IPS-20b (cell line): ENCODE measurements around the gene ITCH.
"Not testable (repeated sequence)": the region's sequence is repeated elsewhere in the genome, so short reads cannot be mapped to it uniquely, and the experiment has no call there.

Experiments used
- H3K27ac ChIP-seq: one replicate; pipeline ENCODE4 v1.5.1; 2013; ENCODE audit warnings: low read length
- H3K27me3 ChIP-seq: 2 replicates; pipeline ENCODE4 v1.6.1; 2013; ENCODE audit warnings: mild to moderate bottlenecking, low read length, inconsistent platforms; ENCODE audit not compliant: insufficient read depth
- H3K36me3 ChIP-seq: 2 replicates; pipeline ENCODE4 v1.6.1; 2013; ENCODE audit warnings: low read depth, mild to moderate bottlenecking, inconsistent platforms, low read length, moderate library complexity; ENCODE audit not compliant: insufficient read depth
- H3K4me1 ChIP-seq: 2 replicates; pipeline ENCODE4 v1.6.1; 2013; ENCODE audit warnings: mild to moderate bottlenecking, control low read depth, inconsistent platforms, low read length, moderate library complexity; ENCODE audit not compliant: insufficient read depth
- H3K4me3 ChIP-seq: 2 replicates; pipeline ENCODE4 v1.5.1; 2013; ENCODE audit warnings: mild to moderate bottlenecking, low read length, inconsistent platforms
- H3K9ac ChIP-seq: 2 replicates; pipeline ENCODE4 v1.6.1; 2013; ENCODE audit warnings: low read depth, mild to moderate bottlenecking, inconsistent platforms, low read length, moderate library complexity
- H3K9me3 ChIP-seq: 2 replicates; pipeline ENCODE4 v1.6.1; 2013; ENCODE audit warnings: mild to moderate bottlenecking, low read depth, low read length, inconsistent platforms; ENCODE audit not compliant: insufficient read depth

The ITCH gene

GRCh38 chr20:34483585-34484220 is 120.6 kb downstream of the ITCH start:
- H3K9me3 ChIP-seq, H3K4me1 ChIP-seq, H3K27ac ChIP-seq, H3K9ac ChIP-seq, H3K27me3 ChIP-seq, H3K4me3 ChIP-seq: not testable (repeated sequence)
- H3K36me3 ChIP-seq: peaks cover 87% of the 10 kb centered on the region

GRCh38 chr20:34485068-34485634 is 122.1 kb downstream of the ITCH start:
- no peak overlapping the region for H3K4me3 ChIP-seq
- H3K27ac ChIP-seq: no peak overlapping the region
- no peaks in the 10 kb centered on the region for H3K27me3 ChIP-seq
- no peak overlapping the region for H3K9ac ChIP-seq
- peaks cover 3% of the 10 kb centered on the region; the same call in 1 of the 2 replicates for H3K9me3 ChIP-seq
- H3K36me3 ChIP-seq: peaks cover 85% of the 10 kb centered on the region
- H3K4me1 ChIP-seq: no peaks in the 10 kb centered on the region

GRCh38 chr20:34491226-34491931 is 128.3 kb downstream of the ITCH start:
- no peak overlapping the region for H3K4me3 ChIP-seq
- H3K9me3 ChIP-seq: no peaks in the 10 kb centered on the region
- no peak overlapping the region for H3K9ac ChIP-seq
- H3K27ac ChIP-seq: no peak overlapping the region
- H3K4me1 ChIP-seq: no peaks in the 10 kb centered on the region
- H3K27me3 ChIP-seq: no peaks in the 10 kb centered on the region
- peaks cover 85% of the 10 kb centered on the region for H3K36me3 ChIP-seq

- Histone ChIP-seq H3K4me1 (no peaks in the 10 kb centered on the region), H3K9me3 (no peaks in the 10 kb centered on the region), H3K36me3 (peaks cover 90% of the 10 kb centered on the region), H3K27ac (no peak overlapping the region), H3K27me3 (no peaks in the 10 kb centered on the region), H3K9ac (no peak overlapping the region), H3K4me3 (no peak overlapping the region)
Observed at GRCh38 chr20:34491932-34492509, 128.9 kb downstream of the ITCH start.

- H3K27me3 ChIP-seq: no peaks in the 10 kb centered on the region
- H3K36me3 ChIP-seq: peaks cover 81% of the 10 kb centered on the region
- H3K4me1 ChIP-seq: no peaks in the 10 kb centered on the region
- no peak overlapping the region for H3K9ac ChIP-seq
- H3K9me3 ChIP-seq: no peaks in the 10 kb centered on the region; the same call in 1 of the 2 replicates
- H3K27ac ChIP-seq: no peak overlapping the region
- no peak overlapping the region for H3K4me3 ChIP-seq
Observed at GRCh38 chr20:34493646-34494045, 130.6 kb downstream of the ITCH start.

GRCh38 chr20:34495307-34495706 is 132.2 kb downstream of the ITCH start:
- no peak overlapping the region for H3K9ac ChIP-seq
- H3K4me3 ChIP-seq: no peak overlapping the region
- no peaks in the 10 kb centered on the region for H3K4me1 ChIP-seq
- no peak overlapping the region for H3K27ac ChIP-seq
- no peaks in the 10 kb centered on the region; the same call in 1 of the 2 replicates for H3K9me3 ChIP-seq
- H3K27me3 ChIP-seq: no peaks in the 10 kb centered on the region
- peaks cover 75% of the 10 kb centered on the region for H3K36me3 ChIP-seq

GRCh38 chr20:34495916-34496315 is 132.8 kb downstream of the ITCH start:
- Histone ChIP-seq H3K9ac (no peak overlapping the region), H3K27me3 (no peaks in the 10 kb centered on the region), H3K36me3 (peaks cover 74% of the 10 kb centered on the region), H3K9me3 (no peaks in the 10 kb centered on the region; the same call in 1 of the 2 replicates), H3K4me1 (no peaks in the 10 kb centered on the region), H3K4me3 (no peak overlapping the region), H3K27ac (no peak overlapping the region)

GRCh38 chr20:34497596-34497995 is 134.5 kb downstream of the ITCH start:
- H3K4me1 ChIP-seq, H3K27ac ChIP-seq, H3K9ac ChIP-seq, H3K9me3 ChIP-seq, H3K27me3 ChIP-seq, H3K4me3 ChIP-seq: not testable (repeated sequence)
- peaks cover 62% of the 10 kb centered on the region for H3K36me3 ChIP-seq

GRCh38 chr20:34500823-34501222 is 137.8 kb downstream of the ITCH start:
- Histone ChIP-seq H3K9ac (no peak overlapping the region), H3K27me3 (no peaks in the 10 kb centered on the region), H3K4me1 (no peaks in the 10 kb centered on the region), H3K9me3 (no peaks in the 10 kb centered on the region; the same call in 1 of the 2 replicates), H3K27ac (no peak overlapping the region), H3K36me3 (peaks cover 54% of the 10 kb centered on the region), H3K4me3 (no peak overlapping the region)

GRCh38 chr20:34506480-34506879 is 143.4 kb downstream of the ITCH start:
- peaks cover 70% of the 10 kb centered on the region for H3K36me3 ChIP-seq

GRCh38 chr20:34507702-34508413 is 144.8 kb downstream of the ITCH start:
- Histone ChIP-seq H3K9me3 (no peaks in the 10 kb centered on the region), H3K4me3 (no peak overlapping the region), H3K27me3 (no peaks in the 10 kb centered on the region), H3K9ac (no peak overlapping the region), H3K4me1 (no peaks in the 10 kb centered on the region), H3K36me3 (peaks cover 68% of the 10 kb centered on the region), H3K27ac (no peak overlapping the region)

More at GRCh38 chr20:34506480-34506879, 143.4 kb downstream of the ITCH start:
- Histone ChIP-seq H3K4me3 (no peak overlapping the region), H3K27me3 (no peaks in the 10 kb centered on the region), H3K4me1 (no peaks in the 10 kb centered on the region), H3K27ac (no peak overlapping the region), H3K9ac (no peak overlapping the region), H3K9me3 (no peaks in the 10 kb centered on the region)
